Gastroesophageal sphincter (tissue), 4 donors: Measurements from ENCODE around the gene ADGRG6. TPM values are rescaled to one million over a fixed set of nuclear protein-coding genes. Genes with fewer than 3 reads are reported as not detected.

Experiments used
- ATAC-seq: fragments of 150-250 bp; one replicate; pipeline ENCODE4 v1.9.1; 2016; ENCODE audit warnings: mild to moderate bottlenecking, moderate library complexity
- H3K27ac ChIP-seq, 4 donors: fragments of 200-600 bp; sonication (generic) in 3 of 4; 1 replicate in 3 of 4; 2 replicates in 1 of 4; pipeline ENCODE4 v1.5.1; 2016 to 2019
- H3K27me3 ChIP-seq: fragments of 200-600 bp; sonication (generic); one replicate; pipeline ENCODE4 v1.5.1; 2019
- H3K36me3 ChIP-seq, 2 donors: fragments of 200-600 bp; sonication (generic); one replicate each; pipeline ENCODE4 v1.5.1; 2019; ENCODE audit warnings: control low read depth in 1 of 2
- H3K4me1 ChIP-seq, 3 donors: fragments of 200-600 bp; sonication (generic); 1 replicate in 2 of 3; 2 replicates in 1 of 3; pipeline ENCODE4 v1.5.1; 2016 to 2019; ENCODE audit warnings: control low read depth in 2 of 3
- H3K4me3 ChIP-seq, 2 donors: fragments of 200-600 bp; sonication (generic); one replicate each; pipeline ENCODE4 v1.5.1; 2019; ENCODE audit warnings: mild to moderate bottlenecking in 1 of 2, moderate library complexity in 1 of 2
- H3K9me3 ChIP-seq, 3 donors: fragments of 200-600 bp; sonication (generic); one replicate each; pipeline ENCODE4 v1.5.1; 2017 to 2019; ENCODE audit warnings: control low read depth in 2 of 3
- CTCF ChIP-seq, 4 experiments: fragments of 200-600 bp in 2 of 4; fragments of 450-650 bp in 2 of 4; sonication (generic) in 1 of 4; IDR thresholded peaks; one replicate each; pipeline ENCODE4 v1.5.1; 2017 to 2019; ENCODE audit warnings: antibody characterized with exemption in 4 of 4, mild to moderate bottlenecking in 2 of 4, moderate library complexity in 2 of 4
- EP300 ChIP-seq: sonication (generic); formaldehyde crosslinking; IDR thresholded peaks from one replicate; pipeline ENCODE4 v1.6.1; 2017; ENCODE audit warnings: antibody characterized with exemption, mild to moderate bottlenecking
- POLR2A ChIP-seq, 2 donors: fragments of 450-650 bp; IDR thresholded peaks; one replicate each; pipeline ENCODE4 v1.6.1; 2017; ENCODE audit warnings: antibody characterized with exemption in 2 of 2, mild to moderate bottlenecking in 2 of 2, moderate library complexity in 1 of 2
- POLR2AphosphoS5 ChIP-seq: sonication (generic); formaldehyde crosslinking; IDR thresholded peaks from one replicate; pipeline ENCODE4 v1.6.1; 2017; ENCODE audit warnings: antibody characterized with exemption
- whole genome bisulfite sequencing, 2 donors: methylation state at CpG; one replicate each; pipeline ENCODE4 v1.1.5; 2018; ENCODE audit warnings: low coverage in 1 of 2; 5-methylcytosine and 5-hydroxymethylcytosine counted together
- total RNA-seq, 4 donors: library from RNA; depleted of rRNA; stranded (reverse); fragments of >200 nt; gene quantifications; one replicate each; pipeline ENCODE4 v1.1.0, GENCODE V29; 2016

ADGRG6 gene
- total RNA-seq, 4 donors from 2014 or later: 8.3 to 14.4 (median 11.4) TPM

GRCh38 chr6:142474531-142475289 is 172.9 kb downstream of the ADGRG6 start:
- no peak overlapping the region for H3K4me3 ChIP-seq
- ATAC-seq: no peak
- H3K9me3 ChIP-seq: no peaks in the 10 kb centered on the region
- TF ChIP-seq CTCF (IDR thresholded peaks at IDR 0.05) (peak; percentile 72 to 86 (median 84)), POLR2AphosphoS5 (no peak)
- H3K27ac ChIP-seq: no peak overlapping the region
- 2 to 7% methylated on average over 12 to 13 of the region's 13 CpGs for WGBS, 2 donors
- no peaks in the 10 kb centered on the region for H3K27me3 ChIP-seq
- H3K36me3 ChIP-seq: no peaks in the 10 kb centered on the region
- H3K4me1 ChIP-seq: peaks cover 0 to 6% (median 0%) of the 10 kb centered on the region in 3 donors

GRCh38 chr6:142476452-142476851 is 174.6 kb downstream of the ADGRG6 start:
- Histone ChIP-seq H3K4me1 (peaks cover 0 to 6% (median 0%) of the 10 kb centered on the region in 3 donors), H3K36me3 (no peaks in the 10 kb centered on the region), H3K27ac (no peak overlapping the region), H3K4me3 (no peak overlapping the region), H3K27me3 (no peaks in the 10 kb centered on the region), H3K9me3 (no peaks in the 10 kb centered on the region)
- no peak for TF ChIP-seq CTCF (IDR thresholded peaks at IDR 0.05)
- TF ChIP-seq POLR2AphosphoS5: no peak
- TF ChIP-seq POLR2A (IDR thresholded peaks at IDR 0.05): no peak
- no peak for TF ChIP-seq EP300
- WGBS, 2 donors: 72 to 85% methylated on average over 2 of the region's 2 CpGs
- no peak for ATAC-seq

- no peak overlapping the region for H3K4me3 ChIP-seq
- H3K27ac ChIP-seq: no peak overlapping the region
- 77 to 100% methylated on average over 1 to 2 of the region's 2 CpGs for WGBS, 2 donors
- no peak for ATAC-seq
- TF ChIP-seq CTCF (IDR thresholded peaks at IDR 0.05) (no peak), POLR2A (IDR thresholded peaks at IDR 0.05) (no peak), POLR2AphosphoS5 (no peak), EP300 (no peak)
- H3K4me1 ChIP-seq: peaks cover 0 to 6% (median 0%) of the 10 kb centered on the region in 3 donors
- no peaks in the 10 kb centered on the region for H3K36me3 ChIP-seq
- no peaks in the 10 kb centered on the region for H3K9me3 ChIP-seq
- H3K27me3 ChIP-seq: no peaks in the 10 kb centered on the region
Observed at GRCh38 chr6:142478117-142478516, 176.3 kb downstream of the ADGRG6 start.

GRCh38 chr6:142481466-142481865 is 179.7 kb downstream of the ADGRG6 start:
- TF ChIP-seq EP300: no peak
- no peak for TF ChIP-seq POLR2AphosphoS5
- TF ChIP-seq CTCF (IDR thresholded peaks at IDR 0.05): no peak
- TF ChIP-seq POLR2A (IDR thresholded peaks at IDR 0.05): no peak
- H3K9me3 ChIP-seq: no peaks in the 10 kb centered on the region
- WGBS, 2 donors: 45 to 92% methylated on average over 2 of the region's 4 CpGs
- no peak overlapping the region for H3K4me3 ChIP-seq
- no peaks in the 10 kb centered on the region for H3K36me3 ChIP-seq
- no peak overlapping the region for H3K27ac ChIP-seq
- ATAC-seq: no peak
- no peaks in the 10 kb centered on the region for H3K4me1 ChIP-seq
- no peaks in the 10 kb centered on the region for H3K27me3 ChIP-seq

GRCh38 chr6:142482249-142482648 is 180.4 kb downstream of the ADGRG6 start:
- 40 to 50% methylated on average over 1 of the region's 1 CpG for WGBS, 2 donors

More at GRCh38 chr6:142482249-142482648, 180.4 kb downstream of the ADGRG6 start:
- H3K27me3 ChIP-seq: no peaks in the 10 kb centered on the region
- no peaks in the 10 kb centered on the region for H3K36me3 ChIP-seq
- ATAC-seq: no peak
- H3K4me1 ChIP-seq: no peaks in the 10 kb centered on the region
- no peak overlapping the region for H3K27ac ChIP-seq
- H3K9me3 ChIP-seq: no peaks in the 10 kb centered on the region
- no peak overlapping the region for H3K4me3 ChIP-seq
- no peak for TF ChIP-seq EP300
- TF ChIP-seq POLR2AphosphoS5: no peak
- no peak for TF ChIP-seq CTCF (IDR thresholded peaks at IDR 0.05)
- no peak for TF ChIP-seq POLR2A (IDR thresholded peaks at IDR 0.05)
